ENCODE results near the gene NYNRIN. TPM values are rescaled to one million over a fixed set of nuclear protein-coding genes. Genes with fewer than 3 reads are reported as not detected.

NYNRIN gene
- total and polyA plus RNA-seq, 2 of the 4 experiments (the other 2 are of a cell fraction): 2.2 to 5.4 TPM

- no peak overlapping the region for H4K91ac ChIP-seq (ENCODE audit: insufficient read depth, low read depth, low read length)
- H3K18ac ChIP-seq (ENCODE audit: low read depth, low read length): no peak overlapping the region
- no peak overlapping the region for H2BK20ac ChIP-seq (ENCODE audit: low read depth, low read length)
- WGBS, 2 experiments (ENCODE audit: extremely low coverage in 2 of 2, insufficient read length in 1 of 2): no CpG with 5 or more reads among the region's 7 CpGs
- dilution Hi-C loops (cut with HindIII; ENCODE audit: low sequenced_read_pairs, unreplicated experiment): no loop called here
- H4K5ac ChIP-seq (ENCODE audit: low read depth, low read length): no peak overlapping the region
- no peak overlapping the region for H4K8ac ChIP-seq (ENCODE audit: low read depth in 2 of 2, low read length in 2 of 2)
- POLR2A ChIA-PET (ENCODE audit: unreplicated experiment): interaction anchor here (0.6 kb wide), 1 partner anchor 98 kb away, joined by 3 read pairs; no protein-coding TSS in a partner anchor
- DNase-seq: no peak
- H3K79me1 ChIP-seq (ENCODE audit: low read depth in 1 of 2, low read length in 2 of 2): peaks cover 26 to 49% of the 10 kb centered on the region in 2 experiments
- peaks cover 30% of the 10 kb centered on the region for H4K20me1 ChIP-seq (ENCODE audit: insufficient read depth, low read length)
- H3K9ac ChIP-seq (ENCODE audit: low read depth, low read length): no peak overlapping the region
- no peak overlapping the region for H3K14ac ChIP-seq (replicated peaks; ENCODE audit: low read depth, low read length)
- no peak overlapping the region for H2AK9ac ChIP-seq (replicated peaks; ENCODE audit: low read depth, low read length, poor library complexity)
- TF ChIP-seq USF2 (IDR thresholded peaks at IDR 0.05; ENCODE audit: low read depth, low read length) (no peak), CTCF (conservative IDR thresholded peaks at IDR 0.05; ENCODE audit: low read depth, low read length) (no peak), RFX5 (IDR thresholded peaks at IDR 0.05; ENCODE audit: low read depth, low read length) (no peak), CHD1 (IDR thresholded peaks at IDR 0.05; ENCODE audit: low read depth, low read length) (no peak), ELK1 (IDR thresholded peaks at IDR 0.05; ENCODE audit: borderline replicate concordance, low read depth, low read length) (no peak), MAZ (IDR thresholded peaks at IDR 0.05; ENCODE audit: borderline replicate concordance, low read depth, low read length) (no peak), RCOR1 (IDR thresholded peaks at IDR 0.05; ENCODE audit: insufficient replicate concordance, low read length) (no peak), CEBPB (IDR thresholded peaks at IDR 0.05; ENCODE audit: low read depth, low read length) (no peak), BHLHE40 (IDR thresholded peaks at IDR 0.05; ENCODE audit: low read depth, low read length) (no peak), SMC3 (IDR thresholded peaks at IDR 0.05; ENCODE audit: low read depth, low read length) (no peak), FOS (IDR thresholded peaks at IDR 0.05; ENCODE audit: low read depth, low read length) (no peak), RAD21 (IDR thresholded peaks at IDR 0.05; ENCODE audit: low read length) (no peak), NFE2L2 (IDR thresholded peaks at IDR 0.05; ENCODE audit: low read depth, low read length) (no peak), POLR2A (IDR thresholded peaks at IDR 0.05; ENCODE audit: low read depth, low read length) (no peak)
- CTCF ChIA-PET: interaction anchor here (1.2 kb wide), 1 partner anchor 101 kb away, joined by 6 read pairs; no protein-coding TSS in a partner anchor
- no peak overlapping the region for H2AFZ ChIP-seq (replicated peaks; ENCODE audit: low read length, poor library complexity)
- H2AK5ac ChIP-seq (ENCODE audit: low read depth, low read length): no peak overlapping the region
- in situ Hi-C loops (cut with MboI; ENCODE audit: low sequenced_read_pairs): loop anchor here (10.0 to 25.0 kb wide), 4 partner anchors 69 to 1122 kb away; partner anchors contain the start of genes BCL2L2, FITM1, GMPR2 and NEDD8
- H3K9me3 ChIP-seq (ENCODE audit: control insufficient read depth, insufficient read depth, low read length): no peaks in the 10 kb centered on the region
- H2BK5ac ChIP-seq (ENCODE audit: low read depth, low read length, poor library complexity, severe bottlenecking): no peak overlapping the region
- peaks cover 17% of the 10 kb centered on the region; the same call in 1 of the 2 replicates for H3K4me1 ChIP-seq (ENCODE audit: control insufficient read depth, insufficient read depth, low read length)
- H3K9me1 ChIP-seq (ENCODE audit: insufficient read depth, low read length): peaks cover 4% of the 10 kb centered on the region
- H2BK15ac ChIP-seq (ENCODE audit: low read depth, low read length): no peak overlapping the region
- H3K27ac ChIP-seq (ENCODE audit: insufficient read depth, low read length): no peak overlapping the region
- no TSS peak for BruUV-seq (replicated peaks)
- H3K4ac ChIP-seq (ENCODE audit: low read depth, low read length): no peak overlapping the region
- H3K27me3 ChIP-seq (ENCODE audit: control insufficient read depth, insufficient read depth, low read length): no peaks in the 10 kb centered on the region
- no peak overlapping the region for H2BK120ac ChIP-seq (ENCODE audit: low read depth, low read length)
- H3K56ac ChIP-seq (ENCODE audit: extremely low read depth, insufficient read depth, low read length): no peak overlapping the region
- peaks cover 45% of the 10 kb centered on the region for H3K36me3 ChIP-seq (ENCODE audit: control insufficient read depth, insufficient read depth, low read length)
- no peak overlapping the region for H3K4me3 ChIP-seq (ENCODE audit: insufficient read depth, low read depth, low read length)
- intact Hi-C loops (cut with micrococcal nuclease): loop anchor here (10.0 kb wide), 1 partner anchor 219 kb away; the partner anchor contains the start of genes CHMP4A and MDP1
- no peak for ATAC-seq (ENCODE audit: low read depth)
- H3K4me2 ChIP-seq (ENCODE audit: low read depth, low read length): no peak overlapping the region
- no peak overlapping the region for H3K23ac ChIP-seq (ENCODE audit: low read depth, low read length)
Measured at GRCh38 chr14:24434036-24434435, 35.2 kb downstream of the NYNRIN start.

Measured in IMR-90 (cell line).